GM12874 (cell line): ENCODE measurements around the gene ALPI.

Experiments used
- CTCF ChIP-seq: IDR thresholded peaks from 2 replicates; pipeline ENCODE4 v1.5.1; 2011; ENCODE audit warnings: low read depth, mild to moderate bottlenecking, control low read depth, low read length, moderate library complexity; ENCODE audit not compliant: insufficient read depth

Gene ALPI

GRCh38 chr2:232502511-232502910 is 46.6 kb downstream of the ALPI start:
- TF ChIP-seq CTCF: no peak

GRCh38 chr2:232502911-232503808 is 47.2 kb downstream of the ALPI start:
- no peak for TF ChIP-seq CTCF

DNA sequence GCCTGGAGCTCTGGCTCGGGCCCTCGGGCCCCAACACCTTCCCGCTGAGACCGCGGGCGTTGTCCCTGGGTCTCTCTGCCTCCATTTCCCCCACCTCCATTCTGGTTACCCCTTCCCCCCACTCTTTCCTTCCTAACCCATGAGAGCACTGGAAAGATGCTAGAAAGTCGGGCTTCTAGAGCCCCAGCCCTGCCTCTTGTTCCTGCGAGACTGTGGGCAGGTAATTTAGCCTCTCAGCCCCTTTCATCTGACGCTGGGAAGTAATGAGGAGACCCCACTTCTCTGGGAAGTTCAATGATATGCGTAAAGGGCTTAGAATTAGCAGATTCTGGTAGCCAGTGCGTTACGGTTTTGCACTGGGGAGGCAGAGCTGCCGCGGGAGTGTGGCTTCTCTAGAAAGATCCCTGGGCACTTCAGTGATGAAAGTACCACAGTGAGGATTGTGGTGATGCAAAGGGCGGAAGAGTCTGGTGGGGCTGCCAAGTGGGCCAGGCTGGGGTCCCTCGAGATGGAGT is 47.9 kb downstream of the ALPI start:
- TF ChIP-seq CTCF: no peak

DNA sequence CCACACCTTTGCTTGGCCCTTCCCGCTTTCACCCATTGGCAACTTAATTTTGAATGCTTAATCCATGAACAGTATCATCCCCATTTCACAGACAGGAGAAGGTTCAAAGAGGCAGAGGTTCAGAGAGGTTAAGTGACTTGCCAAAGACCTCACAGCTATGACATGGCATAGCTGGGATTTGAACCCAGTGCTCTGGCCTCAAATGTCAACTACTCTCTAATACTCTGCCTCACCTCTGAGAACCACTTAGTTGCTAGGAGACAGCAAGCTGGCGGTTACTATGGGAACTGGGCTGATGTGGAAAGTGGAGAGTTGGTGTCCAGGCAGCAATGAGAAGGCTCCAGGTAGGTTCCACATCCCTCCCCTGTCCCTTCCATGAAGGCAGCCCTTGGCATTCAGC is 48.5 kb downstream of the ALPI start:
- no peak for TF ChIP-seq CTCF

DNA sequence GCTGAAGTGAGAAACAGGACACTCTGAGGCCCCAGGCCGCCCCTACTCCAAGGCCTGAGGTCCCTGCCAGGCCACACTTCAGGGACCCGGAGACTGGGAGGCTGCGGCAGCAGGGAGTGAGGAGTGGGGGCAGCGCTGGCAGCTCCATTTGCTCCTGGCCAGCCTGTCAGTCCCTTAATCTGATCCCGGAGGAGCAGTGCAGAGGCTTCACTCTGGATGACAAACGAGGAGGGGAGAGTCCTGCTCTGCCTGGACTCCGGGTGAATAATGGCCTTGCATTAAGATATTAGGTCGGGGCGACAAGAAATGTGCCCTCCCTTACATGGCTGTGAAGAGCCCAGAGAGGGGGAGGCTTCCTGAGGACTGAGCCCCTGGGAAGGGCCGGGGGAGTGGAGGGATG is 49.9 kb downstream of the ALPI start:
- no peak for TF ChIP-seq CTCF

- no peak for TF ChIP-seq CTCF
Observed at GRCh38 chr2:232506709-232507108, 50.8 kb downstream of the ALPI start.

DNA sequence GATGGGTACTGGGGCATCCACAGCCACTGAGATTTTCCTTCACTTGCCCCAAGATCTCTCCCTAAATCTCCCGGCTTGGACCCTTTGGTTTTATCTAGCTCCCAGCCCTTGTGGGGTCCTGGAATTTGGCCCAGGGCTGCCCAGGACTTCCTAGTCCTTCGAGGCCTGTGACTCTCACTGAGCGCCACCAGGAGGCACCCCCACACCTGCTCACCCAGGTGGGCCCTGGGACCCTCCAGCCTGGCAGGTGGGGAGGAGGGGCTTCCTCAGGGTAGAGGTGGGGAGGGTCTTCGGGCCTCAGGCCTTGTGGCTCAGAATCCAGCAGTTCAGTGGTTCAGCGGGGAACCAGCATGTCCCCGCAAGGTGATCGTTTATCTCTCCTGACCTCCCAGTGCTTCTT is 52.3 kb downstream of the ALPI start:
- no peak for TF ChIP-seq CTCF
